K562 (cell line): Measurements from ENCODE around the gene ANKRD13D. TPM values are rescaled to one million over a fixed set of nuclear protein-coding genes. Genes with fewer than 3 reads are reported as not detected.

ENCODE experiments used
- CCAR2 ChIP-seq: fragments of 200-400 bp; formaldehyde crosslinking; IDR thresholded peaks from 2 replicates; pipeline ENCODE4 v1.6.1; 2017; ENCODE audit warnings: mild to moderate bottlenecking, low read depth, low read length
- CTCF ChIP-seq, 3 experiments: IDR thresholded peaks in 2 of 3; conservative IDR thresholded peaks in 1 of 3; 2 replicates each; pipeline ENCODE4 v1.5.1; 2011 to 2012; ENCODE audit warnings: low read length in 3 of 3, mild to moderate bottlenecking in 3 of 3, control low read depth in 2 of 3, improper control_type of control experiment in 1 of 3, inconsistent platforms in 1 of 3, low read depth in 1 of 3, mixed read lengths in 1 of 3, moderate library complexity in 1 of 3; ENCODE audit not compliant: insufficient read depth in 2 of 3
- E2F3 ChIP-seq: fragments of 250-450 bp; sonication (Bioruptor Pico); IDR thresholded peaks from 2 replicates; pipeline ENCODE4 v1.4.0; 2020; ENCODE audit warnings: mild to moderate bottlenecking
- HINFP ChIP-seq: fragments of 450-650 bp; conservative IDR thresholded peaks from 2 replicates; pipeline ENCODE4 v1.6.1; 2016; ENCODE audit warnings: missing genetic modification characterization, low read depth, mild to moderate bottlenecking, control low read depth, missing compliant biosample characterization
- HMG20A ChIP-seq: fragments of 450-650 bp; formaldehyde crosslinking; conservative IDR thresholded peaks from 2 replicates; pipeline ENCODE4 v1.4.0; 2020; ENCODE audit warnings: mild to moderate bottlenecking, mixed read lengths
- NR2C1 ChIP-seq, 2 experiments: fragments of 450-650 bp; IDR thresholded peaks; 2 replicates each; pipeline ENCODE4 v1.6.1; 2017; ENCODE audit warnings: mild to moderate bottlenecking in 2 of 2, antibody characterized with exemption in 1 of 2, inconsistent platforms in 1 of 2, missing compliant biosample characterization in 1 of 2, missing genetic modification characterization in 1 of 2
- NRF1 ChIP-seq, 2 experiments: fragments of 450-650 bp; IDR thresholded peaks in 1 of 2; conservative IDR thresholded peaks in 1 of 2; 2 replicates each; pipeline ENCODE4 v1.6.1; 2014; ENCODE audit warnings: mild to moderate bottlenecking in 2 of 2
- PHF21A ChIP-seq: fragments of 450-650 bp; IDR thresholded peaks from 2 replicates; pipeline ENCODE4 v1.6.1; 2017; ENCODE audit warnings: low read depth, borderline replicate concordance
- SIX5 ChIP-seq, 2 experiments: IDR thresholded peaks; 2 replicates each; pipeline ENCODE4 v1.6.1; 2011; ENCODE audit warnings: low read length in 2 of 2, borderline replicate concordance in 1 of 2, low read depth in 1 of 2, mild to moderate bottlenecking in 1 of 2, moderate library complexity in 1 of 2; ENCODE audit not compliant: insufficient read depth in 1 of 2
- SUPT5H ChIP-seq: fragments of 450-650 bp; IDR thresholded peaks from 2 replicates; pipeline ENCODE4 v1.6.1; 2016
- TEAD4 ChIP-seq, 2 experiments: sonication (generic) in 1 of 2; formaldehyde crosslinking in 1 of 2; IDR thresholded peaks; 2 replicates each; pipeline versions ENCODE4 v1.6.1 to v1.8.0; 2012 to 2022; ENCODE audit warnings: borderline replicate concordance in 1 of 2, inconsistent platforms in 1 of 2, low read length in 1 of 2, mild to moderate bottlenecking in 1 of 2, missing genetic modification reagents in 1 of 2
- TOE1 ChIP-seq, 2 experiments: fragments of 450-650 bp in 1 of 2; sonication (generic) in 1 of 2; formaldehyde crosslinking in 1 of 2; IDR thresholded peaks; 2 replicates each; pipeline versions ENCODE4 v1.7.1 to v1.8.0; 2016 to 2022; ENCODE audit warnings: borderline replicate concordance in 2 of 2, mild to moderate bottlenecking in 2 of 2, antibody characterized with exemption in 1 of 2, inconsistent platforms in 1 of 2, low read depth in 1 of 2, missing genetic modification reagents in 1 of 2, moderate library complexity in 1 of 2
- ZBTB11 ChIP-seq, 3 experiments: fragments of 200-800 bp in 1 of 3; fragments of 250-450 bp in 1 of 3; fragments of 450-650 bp in 1 of 3; sonication (Bioruptor Pico) in 1 of 3; sonication (Bioruptor generic) in 1 of 3; formaldehyde crosslinking in 1 of 3; IDR thresholded peaks; 2 replicates each; pipeline versions ENCODE4 v1.6.1 to v1.8.0; 2016 to 2022; ENCODE audit warnings: mild to moderate bottlenecking in 2 of 3, missing genetic modification characterization in 2 of 3, missing compliant biosample characterization in 1 of 3, moderate library complexity in 1 of 3
- ZBTB17 ChIP-seq: fragments of 450-650 bp; formaldehyde crosslinking; IDR thresholded peaks from 2 replicates; pipeline ENCODE4 v1.4.0; 2020; ENCODE audit warnings: mild to moderate bottlenecking
- ZNF57 ChIP-seq: fragments of 450-650 bp; formaldehyde crosslinking; IDR thresholded peaks from 2 replicates; pipeline ENCODE4 v1.4.0; 2020; ENCODE audit warnings: mild to moderate bottlenecking, moderate library complexity
- ZNF668 ChIP-seq: fragments of 250-450 bp; sonication (Bioruptor Pico); IDR thresholded peaks from 2 replicates; pipeline ENCODE4 v1.8.0; 2022; ENCODE audit warnings: mild to moderate bottlenecking, inconsistent platforms
- polyA plus RNA-seq, 8 experiments: library from polyadenylated mRNA; depleted of rRNA in 4 of 8; stranded (reverse) in 5 of 8; unstranded in 3 of 8; fragments of >200 nt; fragmentation: Nextera tagmentation in 2 of 8; fragmentation: Illumina TruSeq in 1 of 8; extraction: Ambion mirVana in 2 of 8; extraction: Trizol in 1 of 8; gene quantifications; 2 replicates each; pipeline versions ENCODE4 v1.2.1 to v1.2.3, GENCODE V29; 2011 to 2014; ENCODE audit warnings: inconsistent platforms in 1 of 8, missing spikeins in 1 of 8
- total RNA-seq, 7 experiments: library from RNA; depleted of rRNA in 6 of 7; stranded (reverse); fragments of >200 nt in 6 of 7; fragmentation: Illumina TruSeq in 2 of 7; extraction: Trizol in 2 of 7; gene quantifications; 2 replicates each; pipeline versions ENCODE4 v1.2.1 to v1.2.3, GENCODE V29; 2011 to 2021; ENCODE audit warnings: low replicate concordance in 1 of 7

Gene ANKRD13D
- total and polyA plus RNA-seq, 9 of the 15 experiments (the other 6 are each of a cell fraction or from before 2014, with no cell fraction given): 0.94 to 40.9 (median 22.4) TPM

GRCh38 chr11:67262731-67263675 lies 26.1 kb upstream of the ANKRD13D start (continued):
- TF ChIP-seq HMG20A (CRISPR knock-in tag) (no peak), ZBTB11 (CRISPR knock-in tag; IDR thresholded peaks at IDR 0.05) (peak in 1 of 3 experiments; percentile 68; a peak in 2 of 6 replicates), TOE1 (IDR thresholded peaks at IDR 0.05; ENCODE audit: borderline replicate concordance) (peak; percentile 62; the same call in 1 of the 2 replicates), TOE1 (CRISPR knock-in tag; IDR thresholded peaks at IDR 0.05; ENCODE audit: borderline replicate concordance, low read depth) (no peak), NR2C1 (IDR thresholded peaks at IDR 0.05) (0 out of 2 replicates have a peak, but pooled peaks have one; percentile 27), NR2C1 (tag; IDR thresholded peaks at IDR 0.05) (no peak), HINFP (tag) (no peak), ZBTB17 (CRISPR knock-in tag) (0 out of 2 replicates have a peak, but pooled peaks have one; percentile 50), TEAD4 (IDR thresholded peaks at IDR 0.05; ENCODE audit: low read length) (peak; percentile 43; the same call in 1 of the 2 replicates), TEAD4 (CRISPR knock-in tag; IDR thresholded peaks at IDR 0.05; ENCODE audit: borderline replicate concordance) (no peak), SUPT5H (0 out of 2 replicates have a peak, but pooled peaks have one; percentile 26), CTCF (IDR thresholded peaks at IDR 0.05 in 2 of 3, conservative IDR thresholded peaks at IDR 0.05 in 1 of 3; ENCODE audit: insufficient read depth in 2 of 3, low read depth in 1 of 3, low read length in 3 of 3) (peak; percentile 86 to 95 (median 94)), NRF1 (conservative IDR thresholded peaks at IDR 0.05 in 1 of 2, IDR thresholded peaks at IDR 0.05 in 1 of 2) (peak in 1 of 2 experiments; percentile 36; a peak in 1 of 4 replicates), ZNF668 (CRISPR knock-in tag) (no peak), ZNF57 (CRISPR knock-in tag) (no peak), SIX5 (IDR thresholded peaks at IDR 0.05; ENCODE audit: borderline replicate concordance in 1 of 2, insufficient read depth in 1 of 2, low read depth in 1 of 2, low read length in 2 of 2) (no peak), CCAR2 (no peak), PHF21A (no peak), E2F3 (CRISPR knock-in tag) (0 out of 2 replicates have a peak, but pooled peaks have one; percentile 32)
